HCT116 (cell line): ENCODE data around the gene ZBTB20. TPM values are rescaled to one million over a fixed set of nuclear protein-coding genes. Genes with fewer than 3 reads are reported as not detected.

Source experiments
- ATAC-seq: fragments of 200-7000 bp; cut with Tn5 transposase; 2 replicates; pipeline ENCODE4 v1.9.1; 2020; ENCODE audit warnings: mild to moderate bottlenecking, moderate library complexity
- BruUV-seq: library from RNA; stranded (reverse); fragments of 400-500 nt; replicated peaks from 2 replicates; lab custom pipeline; 2021; lab: Mats Ljungman, UMichigan
- CTCF ChIA-PET: fragments of 300-600 bp; sonication (Branson Sonifier 250); formaldehyde crosslinking; loops from one replicate; lab custom pipeline; 2021; ENCODE audit warnings: antibody characterized with exemption; lab: Charles Lee
- POLR2A ChIA-PET: fragments of 300-600, 350-600 bp; sonication (Branson Sonifier 250); formaldehyde crosslinking; loops from one replicate; lab custom pipeline; 2021; ENCODE audit warnings: antibody characterized with exemption; lab: Charles Lee
- RAD21 ChIA-PET, 2 experiments: fragments of 300-600 bp; sonication (Branson Sonifier 250); formaldehyde crosslinking; loops; one replicate each; lab custom pipeline; 2023; ENCODE audit warnings: low total read pairs in 2 of 2; ENCODE audit not compliant: uncharacterized antibody in 2 of 2, unreplicated experiment in 2 of 2, low non-redundant PET in 1 of 2; lab: Charles Lee
- DNase-seq: peaks from one replicate; pipeline ENCODE4 v3.0.0-alpha.2; 2010; ENCODE audit warnings: low read depth, low spot score
- H2AFZ ChIP-seq: fragments of 200-600 bp; shearing (Covaris generic), sonication (generic); 2 replicates; pipeline ENCODE4 v1.6.1; 2017; ENCODE audit warnings: low read depth, mixed run types, mixed read lengths, antibody characterized with exemption, low read length; ENCODE audit not compliant: poor library complexity, severe bottlenecking
- H3K27ac ChIP-seq: 2 replicates; pipeline ENCODE4 v1.5.1; 2012; ENCODE audit warnings: low read depth, low read length
- H3K27me3 ChIP-seq: fragments of 200-600 bp; sonication (generic); 2 replicates; pipeline ENCODE4 v1.6.1; 2016; ENCODE audit warnings: mixed run types, low read length, mixed read lengths; ENCODE audit not compliant: insufficient read depth
- H3K36me3 ChIP-seq, 2 experiments: fragments of 200-500 bp in 1 of 2; fragments of 200-600 bp in 1 of 2; sonication (Bioruptor generic) in 1 of 2; sonication (generic) in 1 of 2; 2 replicates each; pipeline versions ENCODE4 v1.5.1 to v1.6.1; 2014 to 2016; ENCODE audit warnings: low read length in 2 of 2, inconsistent platforms in 1 of 2, mixed read lengths in 1 of 2, mixed run types in 1 of 2; ENCODE audit not compliant: insufficient read depth in 2 of 2, control insufficient read depth in 1 of 2
- H3K4me1 ChIP-seq, 2 experiments: fragments of 200-600 bp in 1 of 2; sonication (generic) in 1 of 2; 2 replicates each; pipeline versions ENCODE4 v1.5.1 to v1.6.1; 2012 to 2017; ENCODE audit warnings: low read length in 2 of 2, inconsistent platforms in 1 of 2, mild to moderate bottlenecking in 1 of 2, mixed read lengths in 1 of 2, mixed run types in 1 of 2, moderate library complexity in 1 of 2; ENCODE audit not compliant: insufficient read depth in 2 of 2, control insufficient read depth in 1 of 2
- H3K4me2 ChIP-seq: fragments of 200-600 bp; sonication (generic); 2 replicates; pipeline ENCODE4 v1.6.1; 2017; ENCODE audit warnings: mixed run types, low read length, mixed read lengths
- H3K4me3 ChIP-seq, 2 experiments: fragments of 200-600 bp in 1 of 2; sonication (generic) in 1 of 2; replicated peaks in 1 of 2; 2 replicates each; pipeline ENCODE4 v1.5.1; 2011 to 2016; ENCODE audit warnings: low read length in 2 of 2, control low read depth in 1 of 2, low read depth in 1 of 2, mild to moderate bottlenecking in 1 of 2, mixed read lengths in 1 of 2, mixed run types in 1 of 2
- H3K79me2 ChIP-seq: fragments of 200-600 bp; sonication (generic); 2 replicates; pipeline ENCODE4 v1.6.1; 2017; ENCODE audit warnings: mild to moderate bottlenecking, mixed run types, low read length, moderate library complexity, mixed read lengths; ENCODE audit not compliant: insufficient read depth
- H3K9ac ChIP-seq: fragments of 200-600 bp; sonication (generic); 2 replicates; pipeline ENCODE4 v1.6.1; 2016; ENCODE audit warnings: low read length, mixed read lengths
- H3K9me2 ChIP-seq: fragments of 200-600 bp; sonication (generic), shearing (Covaris generic); 2 replicates; pipeline ENCODE4 v1.6.1; 2017; ENCODE audit warnings: mixed run types, mild to moderate bottlenecking, moderate library complexity; ENCODE audit not compliant: insufficient read depth
- H3K9me3 ChIP-seq, 2 experiments: fragments of 200-500 bp in 1 of 2; fragments of 200-600 bp in 1 of 2; sonication (Bioruptor generic) in 1 of 2; sonication (generic) in 1 of 2; 2 replicates each; pipeline ENCODE4 v1.6.1; 2014 to 2017; ENCODE audit warnings: low read length in 2 of 2, mixed read lengths in 2 of 2, inconsistent platforms in 1 of 2, low read depth in 1 of 2, mild to moderate bottlenecking in 1 of 2, mixed run types in 1 of 2, moderate library complexity in 1 of 2; ENCODE audit not compliant: control insufficient read depth in 1 of 2, insufficient read depth in 1 of 2
- H4K20me1 ChIP-seq: fragments of 200-600 bp; sonication (generic), shearing (Covaris generic); 2 replicates; pipeline ENCODE4 v1.6.1; 2017; ENCODE audit warnings: mixed run types, mild to moderate bottlenecking, moderate library complexity; ENCODE audit not compliant: insufficient read depth
- CBX3 ChIP-seq: IDR thresholded peaks from 2 replicates; pipeline ENCODE4 v1.6.1; 2012; ENCODE audit warnings: low read depth
- CEBPB ChIP-seq: IDR thresholded peaks from 2 replicates; pipeline ENCODE4 v1.6.1; 2012; ENCODE audit warnings: low read depth
- CTCF ChIP-seq, 3 experiments: fragments of 200-600 bp in 1 of 3; sonication (generic) in 1 of 3; IDR thresholded peaks in 2 of 3; conservative IDR thresholded peaks in 1 of 3; 2 replicates each; pipeline ENCODE4 v1.5.1; 2012 to 2017; ENCODE audit warnings: low read depth in 2 of 3, low read length in 2 of 3, antibody characterized with exemption in 1 of 3, borderline replicate concordance in 1 of 3, control low read depth in 1 of 3, mild to moderate bottlenecking in 1 of 3, mixed read lengths in 1 of 3, mixed run types in 1 of 3, moderate library complexity in 1 of 3; ENCODE audit not compliant: insufficient read depth in 1 of 3
- EGR1 ChIP-seq: IDR thresholded peaks from 2 replicates; pipeline ENCODE4 v1.6.1; 2012; ENCODE audit warnings: low read depth
- ELF1 ChIP-seq: IDR thresholded peaks from 2 replicates; pipeline ENCODE4 v1.6.1; 2012; ENCODE audit warnings: low read depth, borderline replicate concordance
- EZH2phosphoT487 ChIP-seq: fragments of 200-600 bp; IDR thresholded peaks from 2 replicates; pipeline ENCODE4 v1.6.1; 2018; ENCODE audit warnings: antibody characterized with exemption, borderline replicate concordance
- FOSL1 ChIP-seq: IDR thresholded peaks from 2 replicates; pipeline ENCODE4 v1.6.1; 2012; ENCODE audit warnings: low read depth
- JUND ChIP-seq: IDR thresholded peaks from 2 replicates; pipeline ENCODE4 v1.6.1; 2012
- POLR2A ChIP-seq: IDR thresholded peaks from 2 replicates; pipeline ENCODE4 v1.7.0; 2011; ENCODE audit warnings: borderline replicate concordance; ENCODE audit not compliant: insufficient read depth, insufficient read length; ENCODE audit errors: extremely low read depth
- POLR2AphosphoS5 ChIP-seq: IDR thresholded peaks from 2 replicates; pipeline ENCODE4 v1.6.1; 2011; ENCODE audit warnings: mild to moderate bottlenecking, low read depth, low read length, moderate library complexity
- RAD21 ChIP-seq: IDR thresholded peaks from 2 replicates; pipeline ENCODE4 v1.6.1; 2012; ENCODE audit warnings: low read depth, mild to moderate bottlenecking
- REST ChIP-seq: IDR thresholded peaks from 2 replicates; pipeline ENCODE4 v1.6.1; 2012; ENCODE audit warnings: low read depth
- SIN3A ChIP-seq: IDR thresholded peaks from 2 replicates; pipeline ENCODE4 v1.6.1; 2012; ENCODE audit warnings: low read depth
- TCF7L2 ChIP-seq: IDR thresholded peaks from 2 replicates; pipeline ENCODE4 v1.7.0; 2011; ENCODE audit warnings: borderline replicate concordance, inconsistent platforms; ENCODE audit not compliant: insufficient read depth, insufficient read length; ENCODE audit errors: extremely low read depth
- YY1 ChIP-seq: IDR thresholded peaks from 2 replicates; pipeline ENCODE4 v1.6.1; 2011; ENCODE audit warnings: low read length, low read depth, moderate library complexity, mild to moderate bottlenecking; ENCODE audit not compliant: insufficient replicate concordance; ENCODE audit errors: extremely low read depth
- ZBTB33 ChIP-seq: IDR thresholded peaks from 2 replicates; pipeline ENCODE4 v1.6.1; 2011; ENCODE audit warnings: mild to moderate bottlenecking, low read length, moderate library complexity; ENCODE audit not compliant: insufficient replicate concordance; ENCODE audit errors: extremely low read depth
- ZNF274 ChIP-seq: fragments of 200-500 bp; sonication (Bioruptor generic); IDR thresholded peaks from 2 replicates; pipeline ENCODE4 v1.6.1; 2014; ENCODE audit warnings: mild to moderate bottlenecking, low read depth, low read length, inconsistent platforms
- intact Hi-C: fragments of 100-400 bp; cut with micrococcal nuclease; formaldehyde crosslinking; loops from 2 replicates; pipeline ENCODE4 v1.10.0; 2022
- total RNA-seq: library from RNA; stranded (reverse); gene quantifications from one replicate; pipeline ENCODE4 v1.2.1, GENCODE V29; 2021; ENCODE audit not compliant: unreplicated experiment
- TF ChIP-seq, protein P1 (sequence below): IDR thresholded peaks from 2 replicates; pipeline ENCODE4 v1.6.1; 2012

Gene ZBTB20
- total RNA-seq, 1 experiment from 2014 or later = 42.1 TPM

DNA sequence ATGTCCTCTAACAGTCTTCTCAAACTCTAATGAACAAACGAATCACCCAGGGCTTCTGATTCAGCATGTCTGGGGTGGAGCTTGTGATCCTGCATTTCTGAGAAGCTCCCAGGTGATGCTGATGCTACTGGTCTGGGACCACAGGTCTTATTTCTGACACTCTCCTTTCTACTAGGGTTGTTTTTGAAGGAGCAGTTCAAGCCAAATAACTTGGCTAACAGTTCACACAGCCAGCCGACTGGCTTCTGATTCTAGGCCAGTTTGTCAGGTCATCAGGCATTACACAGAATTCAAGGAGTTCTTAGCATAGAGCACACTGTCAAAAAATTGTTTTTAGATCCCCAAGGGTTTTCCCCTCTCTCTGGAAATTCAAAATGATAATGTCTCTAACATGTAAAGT is 752.5 kb downstream of the ZBTB20 start:
- Histone ChIP-seq H3K9ac (no peak overlapping the region), H3K9me2 (no peaks in the 10 kb centered on the region), H3K36me3 (no peaks in the 10 kb centered on the region), H4K20me1 (no peaks in the 10 kb centered on the region), H3K4me1 (peaks cover 2 to 35% of the 10 kb centered on the region in 2 experiments; a peak in 2 of 4 replicates), H2AFZ (no peak overlapping the region), H3K9me3 (no peaks in the 10 kb centered on the region)
- no peak for DNase-seq
- no peak for ATAC-seq
- intact Hi-C loops = no loop called here
- no TSS peak for BruUV-seq
- TF ChIP-seq RAD21 (no peak), CBX3 (no peak), EZH2phosphoT487 (no peak), REST (no peak), CTCF (IDR thresholded peaks at IDR 0.05 in 2 of 3, conservative IDR thresholded peaks at IDR 0.05 in 1 of 3; ENCODE audit: borderline replicate concordance in 1 of 3, insufficient read depth in 1 of 3, low read depth in 2 of 3, low read length in 2 of 3) (no peak), ZNF274 (no peak), SIN3A (no peak), ZBTB33 (no peak), CEBPB (no peak), POLR2A (no peak), EGR1 (no peak), ELF1 (no peak), TCF7L2 (no peak), JUND (no peak), POLR2AphosphoS5 (no peak), YY1 (no peak), FOSL1 (no peak)
- TF ChIP-seq, protein P1, sequence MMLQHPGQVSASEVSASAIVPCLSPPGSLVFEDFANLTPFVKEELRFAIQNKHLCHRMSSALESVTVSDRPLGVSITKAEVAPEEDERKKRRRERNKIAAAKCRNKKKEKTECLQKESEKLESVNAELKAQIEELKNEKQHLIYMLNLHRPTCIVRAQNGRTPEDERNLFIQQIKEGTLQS = no peak
- TF ChIP-seq, all 23 proteins: peak for 0
- H3K4me2 ChIP-seq = no peak overlapping the region
- H3K79me2 ChIP-seq = peaks cover 75% of the 10 kb centered on the region
- ChIA-PET CTCF (no interaction called here), RAD21 (no interaction called here), POLR2A (no interaction called here)
- H3K27me3 ChIP-seq = no peaks in the 10 kb centered on the region
- H3K4me3 ChIP-seq = no peak overlapping the region
- H3K27ac ChIP-seq = no peak overlapping the region
